CD8-positive, alpha-beta memory T cell (primary cell): ENCODE results near the gene ADAMTS18. TPM values are rescaled to one million over a fixed set of nuclear protein-coding genes. Genes with fewer than 3 reads are reported as not detected.

Experiments used
- CTCF ChIA-PET: fragments of 350-600 bp; sonication (Branson Sonifier 250); formaldehyde crosslinking; loops from one replicate; lab custom pipeline; 2021; ENCODE audit warnings: antibody characterized with exemption; lab: Charles Lee
- POLR2A ChIA-PET: fragments of 350-600 bp; sonication (Branson Sonifier 250); formaldehyde crosslinking; loops from one replicate; lab custom pipeline; 2021; ENCODE audit warnings: antibody characterized with exemption; lab: Charles Lee
- DNase-seq, 5 donors: peaks; one replicate each; pipeline versions ENCODE4 v3.0.0 to v3.0.0-alpha.2; 2020 to 2022; ENCODE audit warnings: mixed read lengths in 1 of 5
- H3K27ac ChIP-seq: one replicate; pipeline ENCODE4 v1.7.0; 2013; ENCODE audit warnings: low read depth, mild to moderate bottlenecking, low read length, moderate library complexity
- H3K27me3 ChIP-seq: 2 replicates; pipeline ENCODE4 v1.7.0; 2013; ENCODE audit warnings: low read length, mild to moderate bottlenecking; ENCODE audit not compliant: insufficient read depth, poor library complexity, severe bottlenecking
- H3K36me3 ChIP-seq: 2 replicates; pipeline ENCODE4 v1.7.0; 2013; ENCODE audit warnings: mild to moderate bottlenecking, low read length, moderate library complexity; ENCODE audit not compliant: insufficient read depth
- H3K4me1 ChIP-seq: 2 replicates; pipeline ENCODE4 v1.7.0; 2013; ENCODE audit warnings: mild to moderate bottlenecking, low read length, moderate library complexity; ENCODE audit not compliant: insufficient read depth
- H3K4me3 ChIP-seq: 2 replicates; pipeline ENCODE4 v1.7.0; 2013; ENCODE audit warnings: mild to moderate bottlenecking, low read length
- H3K9me3 ChIP-seq: 2 replicates; pipeline ENCODE4 v1.7.0; 2013; ENCODE audit warnings: mild to moderate bottlenecking, low read length
- H3K27ac Mint-ChIP-seq, 8 donors: one replicate each; pipeline ENCODE4 v1.8.0; 2020 to 2021; ENCODE audit warnings: mixed read lengths in 8 of 8, mild to moderate bottlenecking in 6 of 8, inconsistent platforms in 3 of 8, moderate library complexity in 3 of 8
- H3K27me3 Mint-ChIP-seq, 2 donors: one replicate each; pipeline ENCODE4 v1.8.0; 2020 to 2021; ENCODE audit warnings: mixed read lengths in 2 of 2, mild to moderate bottlenecking in 1 of 2, moderate library complexity in 1 of 2
- H3K36me3 Mint-ChIP-seq, 3 donors: one replicate each; pipeline ENCODE4 v1.8.0; 2020 to 2021; ENCODE audit warnings: mixed read lengths in 3 of 3, inconsistent platforms in 1 of 3, mild to moderate bottlenecking in 1 of 3
- H3K4me1 Mint-ChIP-seq, 3 donors: one replicate each; pipeline ENCODE4 v1.8.0; 2020 to 2021; ENCODE audit warnings: mixed read lengths in 3 of 3, inconsistent platforms in 1 of 3, mild to moderate bottlenecking in 1 of 3
- H3K4me3 Mint-ChIP-seq, 7 donors: one replicate each; pipeline ENCODE4 v1.8.0; 2020 to 2021; ENCODE audit warnings: mixed read lengths in 7 of 7, mild to moderate bottlenecking in 6 of 7, moderate library complexity in 4 of 7, inconsistent platforms in 2 of 7
- H3K9me3 Mint-ChIP-seq, 5 donors: one replicate each; pipeline ENCODE4 v1.8.0; 2020 to 2022; ENCODE audit warnings: mixed read lengths in 5 of 5, mild to moderate bottlenecking in 3 of 5, moderate library complexity in 2 of 5, inconsistent platforms in 1 of 5
- polyA plus RNA-seq: library from polyadenylated mRNA; unstranded; fragments of 300-500 nt; fragmentation: Illumina TruSeq; gene quantifications from one replicate; pipeline ENCODE4 v1.2.3, GENCODE V29; 2021
- total RNA-seq, 2 experiments: library from RNA; stranded (reverse); gene quantifications; one replicate each; pipeline ENCODE4 v1.2.3, GENCODE V29; 2021

The ADAMTS18 gene
- total and polyA plus RNA-seq, 3 experiments from 2014 or later: not detected

- CTCF ChIA-PET: no interaction called here
- H3K9me3 ChIP-seq: no peaks in the 10 kb centered on the region
- H3K27me3 ChIP-seq: peaks cover 3% of the 10 kb centered on the region
- no peaks in the 10 kb centered on the region for H3K4me1 Mint-ChIP-seq
- no peak overlapping the region for H3K27ac ChIP-seq
- H3K4me3 ChIP-seq: no peak overlapping the region
- peaks cover 0 to 5% of the 10 kb centered on the region in 2 donors for H3K27me3 Mint-ChIP-seq
- no peak overlapping the region for H3K4me3 Mint-ChIP-seq
- peak overlapping the region in 1 of 8 donors; percentile 1 for H3K27ac Mint-ChIP-seq
- DNase-seq: no peak
- no peaks in the 10 kb centered on the region for H3K4me1 ChIP-seq
- no peaks in the 10 kb centered on the region for H3K9me3 Mint-ChIP-seq
- H3K36me3 Mint-ChIP-seq: no peaks in the 10 kb centered on the region
- POLR2A ChIA-PET: no interaction called here
- no peaks in the 10 kb centered on the region for H3K36me3 ChIP-seq
Measured at GRCh38 chr16:77443357-77444146, 8.7 kb upstream of the ADAMTS18 start.

GRCh38 chr16:77442078-77442477, 7.2 kb upstream of the ADAMTS18 start:
- Histone ChIP-seq H3K9me3 (no peaks in the 10 kb centered on the region), H3K27me3 (peaks cover 3% of the 10 kb centered on the region), H3K4me1 (no peaks in the 10 kb centered on the region), H3K4me3 (no peak overlapping the region), H3K36me3 (no peaks in the 10 kb centered on the region), H3K27ac (no peak overlapping the region)
- no peak overlapping the region for H3K27ac Mint-ChIP-seq
- no peaks in the 10 kb centered on the region for H3K36me3 Mint-ChIP-seq
- no peaks in the 10 kb centered on the region for H3K9me3 Mint-ChIP-seq
- H3K27me3 Mint-ChIP-seq: peaks cover 5 to 6% of the 10 kb centered on the region in 2 donors
- ChIA-PET CTCF (no interaction called here), POLR2A (no interaction called here)
- H3K4me1 Mint-ChIP-seq: no peaks in the 10 kb centered on the region
- no peak for DNase-seq
- no peak overlapping the region for H3K4me3 Mint-ChIP-seq

DNA sequence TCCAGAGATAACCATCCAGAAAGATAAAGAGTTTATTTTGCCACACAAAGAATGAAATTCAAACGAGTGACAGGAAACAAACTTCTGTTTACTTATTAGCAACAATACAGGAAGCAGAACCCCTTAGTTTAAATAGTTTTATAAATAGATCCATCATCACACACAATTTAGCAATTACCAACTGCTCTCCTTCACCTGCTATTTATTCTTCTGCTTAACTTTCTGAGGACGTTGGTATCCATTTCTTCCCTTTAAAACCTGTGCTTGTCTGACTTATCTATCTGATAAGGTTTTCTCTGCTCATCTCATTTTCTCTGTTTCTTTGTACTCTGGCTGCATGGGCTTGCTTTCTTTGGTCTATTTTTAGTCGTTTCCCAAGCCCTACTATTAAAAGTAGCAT, 4.3 kb upstream of the ADAMTS18 start:
- CTCF ChIA-PET: no interaction called here
- no peak overlapping the region for H3K4me3 Mint-ChIP-seq
- no peaks in the 10 kb centered on the region for H3K4me1 Mint-ChIP-seq

GRCh38 chr16:77437859-77438258, 3.0 kb upstream of the ADAMTS18 start:
- POLR2A ChIA-PET: no interaction called here
- no peaks in the 10 kb centered on the region for H3K4me1 ChIP-seq
- H3K9me3 ChIP-seq: no peaks in the 10 kb centered on the region
- Mint-ChIP-seq H3K27me3 (peaks cover 20 to 36% of the 10 kb centered on the region in 2 donors), H3K4me1 (no peaks in the 10 kb centered on the region), H3K4me3 (no peak overlapping the region), H3K36me3 (no peaks in the 10 kb centered on the region), H3K9me3 (peaks cover 0 to 2% (median 0%) of the 10 kb centered on the region in 5 donors), H3K27ac (no peak overlapping the region)
- CTCF ChIA-PET: no interaction called here
- no peaks in the 10 kb centered on the region for H3K27me3 ChIP-seq
- DNase-seq: no peak
- H3K36me3 ChIP-seq: no peaks in the 10 kb centered on the region
- H3K4me3 ChIP-seq: no peak overlapping the region
- H3K27ac ChIP-seq: no peak overlapping the region

More for the DNA sequence above, 4.3 kb upstream of the ADAMTS18 start:
- Histone ChIP-seq H3K4me3 (no peak overlapping the region), H3K27me3 (peaks cover 3% of the 10 kb centered on the region), H3K4me1 (no peaks in the 10 kb centered on the region), H3K36me3 (no peaks in the 10 kb centered on the region), H3K9me3 (no peaks in the 10 kb centered on the region), H3K27ac (no peak overlapping the region)
- DNase-seq: no peak
- H3K36me3 Mint-ChIP-seq: no peaks in the 10 kb centered on the region
- H3K27me3 Mint-ChIP-seq: peaks cover 16 to 24% of the 10 kb centered on the region in 2 donors
- no peak overlapping the region for H3K27ac Mint-ChIP-seq
- POLR2A ChIA-PET: no interaction called here
- peaks cover 0 to 2% (median 0%) of the 10 kb centered on the region in 5 donors for H3K9me3 Mint-ChIP-seq

DNA sequence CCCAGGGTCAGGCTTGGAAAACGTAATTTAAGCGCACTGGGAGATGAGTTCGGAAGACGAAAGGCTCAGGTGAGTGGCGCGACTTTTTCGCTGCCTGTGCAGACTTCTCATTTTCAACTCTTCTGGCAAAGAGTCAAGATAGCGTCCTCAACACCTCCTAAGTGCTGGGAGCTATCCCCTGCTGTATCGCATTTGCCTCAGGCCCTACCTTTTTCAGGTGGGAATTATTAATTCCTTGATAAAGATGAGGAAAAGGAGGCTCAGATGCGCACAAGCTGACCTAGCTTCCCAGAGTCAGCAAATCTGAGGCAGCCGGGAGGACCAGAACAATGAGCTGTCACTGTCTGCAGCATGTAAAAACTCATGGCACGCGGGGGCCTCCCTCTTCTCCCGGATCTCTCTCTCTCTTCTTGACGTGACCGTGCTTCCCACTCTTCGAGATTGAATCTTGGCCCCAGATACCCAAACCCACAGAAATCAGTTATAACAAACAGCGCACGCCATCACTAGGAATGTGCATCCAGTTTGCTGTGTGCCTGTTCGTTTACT, 512 bp upstream of the ADAMTS18 start:
- DNase-seq: no peak
- ChIA-PET POLR2A (no interaction called here), CTCF (no interaction called here)
- Mint-ChIP-seq H3K4me3 (no peak overlapping the region), H3K9me3 (peaks cover 0 to 4% (median 0%) of the 10 kb centered on the region in 5 donors), H3K27ac (no peak overlapping the region), H3K36me3 (no peaks in the 10 kb centered on the region), H3K4me1 (no peaks in the 10 kb centered on the region), H3K27me3 (peaks cover 18 to 40% of the 10 kb centered on the region in 2 donors)
- H3K36me3 ChIP-seq: no peaks in the 10 kb centered on the region
- no peak overlapping the region for H3K4me3 ChIP-seq
- no peaks in the 10 kb centered on the region for H3K9me3 ChIP-seq
- H3K4me1 ChIP-seq: no peaks in the 10 kb centered on the region
- no peak overlapping the region for H3K27ac ChIP-seq
- no peaks in the 10 kb centered on the region for H3K27me3 ChIP-seq

DNA sequence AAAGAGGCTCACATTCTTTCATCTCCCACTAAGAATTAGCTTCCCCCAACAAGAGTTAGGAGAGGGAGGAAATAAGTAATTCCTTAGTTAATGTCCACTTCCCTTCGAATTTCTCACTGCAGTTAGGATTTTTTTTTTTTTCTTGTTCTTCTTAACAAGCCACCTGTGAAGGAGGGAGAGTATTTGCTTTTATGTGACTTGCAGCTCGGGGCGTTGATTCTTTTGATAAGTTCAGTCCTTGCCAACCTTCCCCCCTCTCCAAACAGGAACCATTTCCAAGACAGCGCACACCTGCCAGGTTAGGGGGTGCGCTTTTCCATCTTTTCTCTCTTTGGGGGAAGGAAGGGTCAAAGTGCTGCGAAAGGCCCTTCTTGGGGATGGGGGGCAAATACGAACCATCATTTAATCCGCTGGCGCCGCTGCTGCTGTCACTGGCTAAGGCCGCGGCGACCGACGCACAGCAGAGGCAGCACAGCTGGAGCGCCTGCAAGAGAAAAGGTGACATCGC, 758 bp downstream of the ADAMTS18 start:
- POLR2A ChIA-PET: no interaction called here
- no peak overlapping the region for H3K4me3 Mint-ChIP-seq
- H3K27ac Mint-ChIP-seq: no peak overlapping the region
- H3K4me1 Mint-ChIP-seq: no peaks in the 10 kb centered on the region
- H3K36me3 Mint-ChIP-seq: no peaks in the 10 kb centered on the region
- Histone ChIP-seq H3K27me3 (no peaks in the 10 kb centered on the region), H3K36me3 (no peaks in the 10 kb centered on the region), H3K4me1 (no peaks in the 10 kb centered on the region), H3K9me3 (no peaks in the 10 kb centered on the region), H3K27ac (no peak overlapping the region), H3K4me3 (no peak overlapping the region)
- CTCF ChIA-PET: no interaction called here
- H3K27me3 Mint-ChIP-seq: peaks cover 20 to 40% of the 10 kb centered on the region in 2 donors
- H3K9me3 Mint-ChIP-seq: peaks cover 0 to 4% (median 0%) of the 10 kb centered on the region in 5 donors
- no peak for DNase-seq

- CTCF ChIA-PET: no interaction called here
- Histone ChIP-seq H3K36me3 (no peaks in the 10 kb centered on the region), H3K27me3 (no peaks in the 10 kb centered on the region), H3K27ac (no peak overlapping the region), H3K4me1 (no peaks in the 10 kb centered on the region), H3K9me3 (no peaks in the 10 kb centered on the region), H3K4me3 (no peak overlapping the region)
- DNase-seq: no peak
- Mint-ChIP-seq H3K9me3 (peaks cover 0 to 4% (median 0%) of the 10 kb centered on the region in 5 donors), H3K27ac (no peak overlapping the region), H3K27me3 (peaks cover 20 to 40% of the 10 kb centered on the region in 2 donors), H3K36me3 (no peaks in the 10 kb centered on the region), H3K4me1 (no peaks in the 10 kb centered on the region), H3K4me3 (no peak overlapping the region)
- POLR2A ChIA-PET: no interaction called here
Measured at GRCh38 chr16:77433146-77433545, 1.7 kb downstream of the ADAMTS18 start.

GRCh38 chr16:77432264-77432663, 2.6 kb downstream of the ADAMTS18 start:
- H3K27me3 Mint-ChIP-seq: peaks cover 20 to 36% of the 10 kb centered on the region in 2 donors
- no peak for DNase-seq
- CTCF ChIA-PET: no interaction called here
- H3K4me1 Mint-ChIP-seq: no peaks in the 10 kb centered on the region
- no peaks in the 10 kb centered on the region for H3K36me3 Mint-ChIP-seq
- Histone ChIP-seq H3K27ac (no peak overlapping the region), H3K4me3 (no peak overlapping the region), H3K4me1 (no peaks in the 10 kb centered on the region), H3K27me3 (no peaks in the 10 kb centered on the region), H3K36me3 (no peaks in the 10 kb centered on the region), H3K9me3 (no peaks in the 10 kb centered on the region)
- H3K9me3 Mint-ChIP-seq: peaks cover 0 to 4% (median 0%) of the 10 kb centered on the region in 5 donors
- no peak overlapping the region for H3K4me3 Mint-ChIP-seq
- POLR2A ChIA-PET: no interaction called here
- H3K27ac Mint-ChIP-seq: no peak overlapping the region
